HepG2 (cell line): ENCODE results near the gene HOXC10. TPM values are rescaled to one million over a fixed set of nuclear protein-coding genes. Genes with fewer than 3 reads are reported as not detected.

Source experiments
- KDM1A ChIP-seq: IDR thresholded peaks from 2 replicates; pipeline ENCODE4 v1.6.1; 2016; ENCODE audit warnings: missing compliant biosample characterization
- NFIB ChIP-seq: sonication (generic); formaldehyde crosslinking; IDR thresholded peaks from 2 replicates; pipeline ENCODE4 v1.9.0; 2021; ENCODE audit warnings: missing genetic modification reagents, mild to moderate bottlenecking, borderline replicate concordance
- PITX1 ChIP-seq: sonication (generic); formaldehyde crosslinking; IDR thresholded peaks from 2 replicates; pipeline ENCODE4 v1.5.1; 2020; ENCODE audit warnings: mild to moderate bottlenecking, missing genetic modification reagents
- RAD51 ChIP-seq: fragments of 450-650 bp; IDR thresholded peaks from 2 replicates; pipeline ENCODE4 v1.6.1; 2016; ENCODE audit warnings: borderline replicate concordance
- SETDB1 ChIP-seq: sonication (generic); formaldehyde crosslinking; IDR thresholded peaks from 2 replicates; pipeline ENCODE4 v1.5.1; 2020; ENCODE audit warnings: missing genetic modification reagents, mild to moderate bottlenecking, borderline replicate concordance
- SP2 ChIP-seq: sonication (generic); formaldehyde crosslinking; IDR thresholded peaks from 2 replicates; pipeline ENCODE4 v1.5.1; 2020; ENCODE audit warnings: mild to moderate bottlenecking, missing genetic modification reagents
- SRY ChIP-seq: sonication (generic); formaldehyde crosslinking; IDR thresholded peaks from 2 replicates; pipeline ENCODE4 v1.8.0; 2022; ENCODE audit warnings: mild to moderate bottlenecking, missing genetic modification reagents
- TCF7L2 ChIP-seq: IDR thresholded peaks from 2 replicates; pipeline ENCODE4 v1.6.1; 2011; ENCODE audit warnings: mild to moderate bottlenecking, low read depth, low read length, moderate library complexity
- XRCC5 ChIP-seq: fragments of 200-400 bp; formaldehyde crosslinking; optimal IDR thresholded peaks from 2 replicates; pipeline ENCODE3; 2017; ENCODE audit warnings: mild to moderate bottlenecking, low read length
- ZMYM2 ChIP-seq: sonication (generic); formaldehyde crosslinking; IDR thresholded peaks from 2 replicates; pipeline ENCODE4 v1.8.0; 2022; ENCODE audit warnings: mild to moderate bottlenecking, missing genetic modification reagents
- ZNF563 ChIP-seq: sonication (generic); formaldehyde crosslinking; IDR thresholded peaks from 2 replicates; pipeline ENCODE4 v1.8.0; 2022; ENCODE audit warnings: mild to moderate bottlenecking, moderate library complexity, missing genetic modification reagents
- ZNF652 ChIP-seq: IDR thresholded peaks from 2 replicates; pipeline ENCODE4 v1.6.1; 2016; ENCODE audit warnings: low read depth, borderline replicate concordance
- polyA plus RNA-seq, 8 experiments: library from polyadenylated mRNA; depleted of rRNA in 3 of 8; stranded (reverse) in 7 of 8; unstranded in 1 of 8; fragments of >200 nt; fragmentation: Illumina TruSeq in 4 of 8; extraction: Trizol in 4 of 8; gene quantifications; 2 replicates each; pipeline versions ENCODE4 v1.2.1 to v1.2.3, GENCODE V29; 2011 to 2016; ENCODE audit warnings: low read depth in 4 of 8, missing spikeins in 1 of 8, mixed read lengths in 1 of 8; ENCODE audit not compliant: insufficient read depth in 1 of 8
- total RNA-seq, 5 experiments: library from RNA; depleted of rRNA; stranded (reverse); fragments of >200 nt; fragmentation: Illumina TruSeq; extraction: Trizol; gene quantifications; 2 replicates each; pipeline ENCODE4 v1.2.3, GENCODE V29; 2016; ENCODE audit warnings: low read depth in 1 of 5
- TF ChIP-seq, protein P1 (sequence below): sonication (generic); formaldehyde crosslinking; IDR thresholded peaks from 2 replicates; pipeline ENCODE4 v1.4.0; 2020; ENCODE audit warnings: missing genetic modification reagents
- TF ChIP-seq, protein P2 (sequence below): sonication (generic); formaldehyde crosslinking; IDR thresholded peaks from 2 replicates; pipeline ENCODE4 v1.4.0; 2020; ENCODE audit warnings: missing genetic modification reagents
- TF ChIP-seq, protein P3 (sequence below): sonication (generic); formaldehyde crosslinking; IDR thresholded peaks from 2 replicates; pipeline ENCODE4 v1.4.0; 2020; ENCODE audit warnings: mild to moderate bottlenecking, missing genetic modification reagents
- TF ChIP-seq, protein P4 (sequence below): sonication (generic); formaldehyde crosslinking; conservative IDR thresholded peaks from 2 replicates; pipeline ENCODE4 v1.4.0; 2020; ENCODE audit warnings: mild to moderate bottlenecking, missing genetic modification reagents, moderate library complexity
- TF ChIP-seq, protein P5 (sequence below): sonication (generic); formaldehyde crosslinking; conservative IDR thresholded peaks from 2 replicates; pipeline ENCODE4 v1.8.0; 2022; ENCODE audit warnings: mild to moderate bottlenecking, moderate library complexity, missing genetic modification reagents
- TF ChIP-seq, protein P6 (sequence below): sonication (generic); formaldehyde crosslinking; IDR thresholded peaks from 2 replicates; pipeline ENCODE4 v1.4.0; 2020; ENCODE audit warnings: low read depth, mild to moderate bottlenecking, missing genetic modification reagents

Gene HOXC10
- total and polyA plus RNA-seq, 2 of the 13 experiments (the other 11 are each of a cell fraction or from before 2014, with no cell fraction given), result not detected

DNA sequence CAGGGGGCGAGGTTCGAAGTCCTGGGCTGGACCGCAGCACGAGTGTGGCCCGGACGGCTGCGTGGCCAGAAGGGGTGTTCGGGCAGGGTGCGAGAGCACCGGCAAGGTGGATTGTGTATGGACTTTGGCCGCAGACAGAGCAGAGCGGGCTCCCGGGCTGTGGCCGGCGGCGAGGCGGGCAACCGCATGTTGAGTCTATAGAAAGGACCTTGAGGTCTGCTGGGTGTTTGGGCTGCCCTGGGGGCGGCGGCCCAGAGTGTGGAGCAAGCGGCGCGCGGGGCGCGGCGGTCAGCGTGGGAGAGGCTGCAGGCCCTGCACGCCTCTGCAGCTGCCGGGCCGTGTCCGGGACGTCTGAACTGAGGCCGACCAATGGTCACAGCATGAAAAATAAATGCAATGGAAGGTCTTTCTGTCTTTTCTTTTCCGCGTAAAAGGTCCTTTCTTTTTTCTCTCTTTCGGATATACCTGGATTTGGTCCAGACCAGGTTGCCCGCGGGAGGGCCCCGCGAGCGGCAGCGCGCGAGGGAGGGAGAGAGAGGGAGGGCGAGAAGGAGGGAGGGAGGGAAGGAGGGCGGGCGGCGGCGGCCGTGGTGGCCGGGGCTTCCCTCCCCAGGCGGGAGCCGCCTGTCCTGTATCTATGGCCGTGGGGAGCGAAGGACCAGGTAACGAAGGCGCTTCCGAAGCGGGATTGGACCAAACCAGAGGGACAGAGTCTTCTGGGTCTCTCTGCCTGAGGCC, 9.5 kb downstream of the HOXC10 start (continued):
- TF ChIP-seq, protein P1, sequence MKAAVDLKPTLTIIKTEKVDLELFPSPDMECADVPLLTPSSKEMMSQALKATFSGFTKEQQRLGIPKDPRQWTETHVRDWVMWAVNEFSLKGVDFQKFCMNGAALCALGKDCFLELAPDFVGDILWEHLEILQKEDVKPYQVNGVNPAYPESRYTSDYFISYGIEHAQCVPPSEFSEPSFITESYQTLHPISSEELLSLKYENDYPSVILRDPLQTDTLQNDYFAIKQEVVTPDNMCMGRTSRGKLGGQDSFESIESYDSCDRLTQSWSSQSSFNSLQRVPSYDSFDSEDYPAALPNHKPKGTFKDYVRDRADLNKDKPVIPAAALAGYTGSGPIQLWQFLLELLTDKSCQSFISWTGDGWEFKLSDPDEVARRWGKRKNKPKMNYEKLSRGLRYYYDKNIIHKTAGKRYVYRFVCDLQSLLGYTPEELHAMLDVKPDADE (CRISPR knock-in tag), result no peak
- no peak for TF ChIP-seq TCF7L2
- no peak for TF ChIP-seq KDM1A (CRISPR knock-in tag)
- TF ChIP-seq PITX1 (CRISPR knock-in tag), result peak; percentile 49; the same call in 1 of the 2 replicates
- TF ChIP-seq SRY (CRISPR knock-in tag), result peak; percentile 40; the same call in 1 of the 2 replicates
- TF ChIP-seq SP2 (CRISPR knock-in tag), result no peak
- TF ChIP-seq, protein P2, sequence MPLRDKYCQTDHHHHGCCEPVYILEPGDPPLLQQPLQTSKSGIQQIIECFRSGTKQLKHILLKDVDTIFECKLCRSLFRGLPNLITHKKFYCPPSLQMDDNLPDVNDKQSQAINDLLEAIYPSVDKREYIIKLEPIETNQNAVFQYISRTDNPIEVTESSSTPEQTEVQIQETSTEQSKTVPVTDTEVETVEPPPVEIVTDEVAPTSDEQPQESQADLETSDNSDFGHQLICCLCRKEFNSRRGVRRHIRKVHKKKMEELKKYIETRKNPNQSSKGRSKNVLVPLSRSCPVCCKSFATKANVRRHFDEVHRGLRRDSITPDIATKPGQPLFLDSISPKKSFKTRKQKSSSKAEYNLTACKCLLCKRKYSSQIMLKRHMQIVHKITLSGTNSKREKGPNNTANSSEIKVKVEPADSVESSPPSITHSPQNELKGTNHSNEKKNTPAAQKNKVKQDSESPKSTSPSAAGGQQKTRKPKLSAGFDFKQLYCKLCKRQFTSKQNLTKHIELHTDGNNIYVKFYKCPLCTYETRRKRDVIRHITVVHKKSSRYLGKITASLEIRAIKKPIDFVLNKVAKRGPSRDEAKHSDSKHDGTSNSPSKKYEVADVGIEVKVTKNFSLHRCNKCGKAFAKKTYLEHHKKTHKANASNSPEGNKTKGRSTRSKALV (CRISPR knock-in tag), result peak; percentile 72; the same call in 1 of the 2 replicates
- TF ChIP-seq ZMYM2 (CRISPR knock-in tag), result no peak
- TF ChIP-seq, protein P3, sequence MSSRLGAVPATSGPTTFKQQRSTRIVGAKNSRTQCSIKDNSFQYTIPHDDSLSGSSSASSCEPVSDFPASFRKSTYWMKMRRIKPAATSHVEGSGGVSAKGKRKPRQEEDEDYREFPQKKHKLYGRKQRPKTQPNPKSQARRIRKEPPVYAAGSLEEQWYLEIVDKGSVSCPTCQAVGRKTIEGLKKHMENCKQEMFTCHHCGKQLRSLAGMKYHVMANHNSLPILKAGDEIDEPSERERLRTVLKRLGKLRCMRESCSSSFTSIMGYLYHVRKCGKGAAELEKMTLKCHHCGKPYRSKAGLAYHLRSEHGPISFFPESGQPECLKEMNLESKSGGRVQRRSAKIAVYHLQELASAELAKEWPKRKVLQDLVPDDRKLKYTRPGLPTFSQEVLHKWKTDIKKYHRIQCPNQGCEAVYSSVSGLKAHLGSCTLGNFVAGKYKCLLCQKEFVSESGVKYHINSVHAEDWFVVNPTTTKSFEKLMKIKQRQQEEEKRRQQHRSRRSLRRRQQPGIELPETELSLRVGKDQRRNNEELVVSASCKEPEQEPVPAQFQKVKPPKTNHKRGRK (CRISPR knock-in tag), result no peak
- no peak for TF ChIP-seq NFIB (CRISPR knock-in tag)
- no peak for TF ChIP-seq RAD51
- TF ChIP-seq, protein P4, sequence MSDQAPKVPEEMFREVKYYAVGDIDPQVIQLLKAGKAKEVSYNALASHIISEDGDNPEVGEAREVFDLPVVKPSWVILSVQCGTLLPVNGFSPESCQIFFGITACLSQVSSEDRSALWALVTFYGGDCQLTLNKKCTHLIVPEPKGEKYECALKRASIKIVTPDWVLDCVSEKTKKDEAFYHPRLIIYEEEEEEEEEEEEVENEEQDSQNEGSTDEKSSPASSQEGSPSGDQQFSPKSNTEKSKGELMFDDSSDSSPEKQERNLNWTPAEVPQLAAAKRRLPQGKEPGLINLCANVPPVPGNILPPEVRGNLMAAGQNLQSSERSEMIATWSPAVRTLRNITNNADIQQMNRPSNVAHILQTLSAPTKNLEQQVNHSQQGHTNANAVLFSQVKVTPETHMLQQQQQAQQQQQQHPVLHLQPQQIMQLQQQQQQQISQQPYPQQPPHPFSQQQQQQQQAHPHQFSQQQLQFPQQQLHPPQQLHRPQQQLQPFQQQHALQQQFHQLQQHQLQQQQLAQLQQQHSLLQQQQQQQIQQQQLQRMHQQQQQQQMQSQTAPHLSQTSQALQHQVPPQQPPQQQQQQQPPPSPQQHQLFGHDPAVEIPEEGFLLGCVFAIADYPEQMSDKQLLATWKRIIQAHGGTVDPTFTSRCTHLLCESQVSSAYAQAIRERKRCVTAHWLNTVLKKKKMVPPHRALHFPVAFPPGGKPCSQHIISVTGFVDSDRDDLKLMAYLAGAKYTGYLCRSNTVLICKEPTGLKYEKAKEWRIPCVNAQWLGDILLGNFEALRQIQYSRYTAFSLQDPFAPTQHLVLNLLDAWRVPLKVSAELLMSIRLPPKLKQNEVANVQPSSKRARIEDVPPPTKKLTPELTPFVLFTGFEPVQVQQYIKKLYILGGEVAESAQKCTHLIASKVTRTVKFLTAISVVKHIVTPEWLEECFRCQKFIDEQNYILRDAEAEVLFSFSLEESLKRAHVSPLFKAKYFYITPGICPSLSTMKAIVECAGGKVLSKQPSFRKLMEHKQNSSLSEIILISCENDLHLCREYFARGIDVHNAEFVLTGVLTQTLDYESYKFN (CRISPR knock-in tag), result peak; percentile 45; the same call in 1 of the 2 replicates
- TF ChIP-seq, protein P5, sequence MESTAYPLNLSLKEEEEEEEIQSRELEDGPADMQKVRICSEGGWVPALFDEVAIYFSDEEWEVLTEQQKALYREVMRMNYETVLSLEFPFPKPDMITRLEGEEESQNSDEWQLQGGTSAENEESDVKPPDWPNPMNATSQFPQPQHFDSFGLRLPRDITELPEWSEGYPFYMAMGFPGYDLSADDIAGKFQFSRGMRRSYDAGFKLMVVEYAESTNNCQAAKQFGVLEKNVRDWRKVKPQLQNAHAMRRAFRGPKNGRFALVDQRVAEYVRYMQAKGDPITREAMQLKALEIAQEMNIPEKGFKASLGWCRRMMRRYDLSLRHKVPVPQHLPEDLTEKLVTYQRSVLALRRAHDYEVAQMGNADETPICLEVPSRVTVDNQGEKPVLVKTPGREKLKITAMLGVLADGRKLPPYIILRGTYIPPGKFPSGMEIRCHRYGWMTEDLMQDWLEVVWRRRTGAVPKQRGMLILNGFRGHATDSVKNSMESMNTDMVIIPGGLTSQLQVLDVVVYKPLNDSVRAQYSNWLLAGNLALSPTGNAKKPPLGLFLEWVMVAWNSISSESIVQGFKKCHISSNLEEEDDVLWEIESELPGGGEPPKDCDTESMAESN (CRISPR knock-in tag), result no peak
- no peak; the same call in 1 of the 2 replicates for TF ChIP-seq ZNF563
- TF ChIP-seq XRCC5, result peak; percentile 48
- TF ChIP-seq, protein P6, sequence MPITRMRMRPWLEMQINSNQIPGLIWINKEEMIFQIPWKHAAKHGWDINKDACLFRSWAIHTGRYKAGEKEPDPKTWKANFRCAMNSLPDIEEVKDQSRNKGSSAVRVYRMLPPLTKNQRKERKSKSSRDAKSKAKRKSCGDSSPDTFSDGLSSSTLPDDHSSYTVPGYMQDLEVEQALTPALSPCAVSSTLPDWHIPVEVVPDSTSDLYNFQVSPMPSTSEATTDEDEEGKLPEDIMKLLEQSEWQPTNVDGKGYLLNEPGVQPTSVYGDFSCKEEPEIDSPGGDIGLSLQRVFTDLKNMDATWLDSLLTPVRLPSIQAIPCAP (CRISPR knock-in tag), result no peak
- no peak for TF ChIP-seq ZNF652 (CRISPR knock-in tag)
- TF ChIP-seq SETDB1, result no peak
